ENCODE data around the gene OR1L6.

Gene OR1L6

GRCh38 chr9:122742003-122742402, at the start of gene OR1L6:
Gene OR1L6 (plus strand): TSS chr9:122742303. CDS start chr9:122749848, 7,545 bp downstream.
- DNase-seq, result no peak

- DNase-seq, result no peak
Observed at GRCh38 chr9:122695696-122696095, 46.4 kb upstream of the OR1L6 start.

GRCh38 chr9:122718038-122718437, 24.1 kb upstream of the OR1L6 start:
- no peak for DNase-seq

- DNase-seq, result no peak
Observed at GRCh38 chr9:122719218-122719617, 22.9 kb upstream of the OR1L6 start.

- no peak for DNase-seq
Observed at GRCh38 chr9:122723690-122724089, 18.4 kb upstream of the OR1L6 start, which contains the start of gene OR1L4. Gene OR1L4 (plus strand): TSS chr9:122723990. CDS start chr9:122723990, 0 bp downstream.

- no peak for DNase-seq
Observed at GRCh38 chr9:122754825-122755224, 12.7 kb downstream of the OR1L6 start.

- no peak for DNase-seq
Observed at GRCh38 chr9:122767817-122768216, 25.7 kb downstream of the OR1L6 start.

GRCh38 chr9:122777052-122777451, 34.9 kb downstream of the OR1L6 start:
- DNase-seq, result no peak

GRCh38 chr9:122777935-122778627, 36.0 kb downstream of the OR1L6 start:
- no peak for DNase-seq

- no peak for DNase-seq
Observed at GRCh38 chr9:122779181-122779580, 37.1 kb downstream of the OR1L6 start.

- DNase-seq, result no peak
Observed at GRCh38 chr9:122780026-122780425, 37.9 kb downstream of the OR1L6 start.

GRCh38 chr9:122781671-122782070, 39.6 kb downstream of the OR1L6 start:
- no peak for DNase-seq

- no peak for DNase-seq
Observed at GRCh38 chr9:122785269-122785668, 43.2 kb downstream of the OR1L6 start.

- DNase-seq, result no peak
Observed at GRCh38 chr9:122786338-122786737, 44.2 kb downstream of the OR1L6 start.

GRCh38 chr9:122788831-122789230, 46.7 kb downstream of the OR1L6 start, which contains the start of gene OR5C1:
Gene OR5C1 (plus strand): TSS chr9:122788933. CDS start chr9:122788933, 0 bp downstream.
- DNase-seq, result no peak

GRCh38 chr9:122789256-122790046, 47.3 kb downstream of the OR1L6 start:
- no peak for DNase-seq

GRCh38 chr9:122791872-122792669, 50.0 kb downstream of the OR1L6 start:
- DNase-seq, result no peak

GRCh38 chr9:122797316-122798063, 55.4 kb downstream of the OR1L6 start:
- DNase-seq, result no peak
